RCC 7860 (cell line): ENCODE data around the gene TMEM175.

Source experiments
- DNase-seq: peaks from one replicate; pipeline ENCODE4 v3.0.0-alpha.2; 2015; ENCODE audit warnings: low spot score
- FAIRE-seq: peaks from 2 replicates; lab custom pipeline; 2012; peaks lifted over from hg19 to GRCh38; lab: Jason Lieb, UNC

The TMEM175 gene

GRCh38 chr4:957231-957580, 24.9 kb downstream of the TMEM175 start:
- DNase-seq (no peak), FAIRE-seq (no peak)

DNA sequence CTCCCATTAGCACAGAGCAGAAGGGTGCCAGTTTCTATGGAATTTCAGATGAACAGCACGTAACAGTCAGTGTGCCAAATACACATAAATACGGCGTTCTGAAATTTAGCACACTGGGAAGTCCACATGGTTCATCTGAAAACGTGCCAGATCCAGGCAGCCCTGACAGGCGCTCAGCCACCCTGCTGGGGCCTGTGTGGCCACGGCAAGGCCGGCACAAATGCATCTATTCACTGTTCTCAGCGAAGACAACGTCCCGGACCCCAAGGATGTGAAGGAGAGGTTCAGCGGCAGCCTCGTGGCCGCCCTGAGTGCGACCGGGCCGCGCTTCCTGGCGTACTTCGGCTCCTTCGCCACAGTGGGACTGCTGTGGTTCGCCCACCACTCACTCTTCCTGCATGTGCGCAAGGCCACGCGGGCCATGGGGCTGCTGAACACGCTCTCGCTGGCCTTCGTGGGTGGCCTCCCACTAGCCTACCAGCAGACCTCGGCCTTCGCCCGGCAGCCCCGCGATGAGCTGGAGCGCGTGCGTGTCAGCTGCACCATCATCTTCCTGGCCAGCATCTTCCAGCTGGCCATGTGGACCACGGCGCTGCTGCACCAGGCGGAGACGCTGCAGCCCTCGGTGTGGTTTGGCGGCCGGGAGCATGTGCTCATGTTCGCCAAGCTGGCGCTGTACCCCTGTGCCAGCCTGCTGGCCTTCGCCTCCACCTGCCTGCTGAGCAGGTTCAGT, 25.5 kb downstream of the TMEM175 start:
- no peak for FAIRE-seq

GRCh38 chr4:958314-958665, 26.0 kb downstream of the TMEM175 start:
- DNase-seq (no peak), FAIRE-seq (no peak)

More for the DNA sequence above, 25.5 kb downstream of the TMEM175 start:
- no peak for DNase-seq

GRCh38 chr4:958696-959337, 26.6 kb downstream of the TMEM175 start:
- FAIRE-seq, result no peak
- DNase-seq, result no peak

- DNase-seq (no peak), FAIRE-seq (no peak)
Measured at GRCh38 chr4:959338-960139, 27.3 kb downstream of the TMEM175 start.

DNA sequence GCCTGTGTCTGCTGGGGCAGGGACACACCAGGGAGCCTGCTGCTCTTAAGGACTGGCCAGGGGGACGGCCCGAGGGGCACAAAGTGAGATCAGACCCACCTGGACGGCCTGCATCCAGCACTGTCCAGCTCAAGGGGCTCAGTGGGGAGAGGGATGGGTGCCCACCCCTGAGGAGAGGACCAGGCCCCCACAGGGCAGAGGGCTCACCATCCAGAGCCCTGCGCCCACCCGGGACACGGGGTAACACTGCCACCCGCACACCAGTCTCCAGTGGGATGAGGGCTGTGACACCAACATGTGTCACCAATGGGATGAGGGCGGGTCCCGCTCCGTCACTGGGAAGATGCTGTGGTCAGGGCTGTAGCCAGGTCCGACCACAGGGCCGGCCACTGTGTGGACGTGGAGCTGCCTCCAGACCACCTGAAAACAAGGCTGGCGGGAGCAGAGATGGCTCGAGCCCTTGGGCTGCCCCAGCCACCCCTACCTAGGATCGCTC, 27.9 kb downstream of the TMEM175 start:
- DNase-seq (no peak), FAIRE-seq (no peak)

- no peak for FAIRE-seq
- no peak for DNase-seq
Measured at GRCh38 chr4:960636-961350, 28.5 kb downstream of the TMEM175 start.

DNA sequence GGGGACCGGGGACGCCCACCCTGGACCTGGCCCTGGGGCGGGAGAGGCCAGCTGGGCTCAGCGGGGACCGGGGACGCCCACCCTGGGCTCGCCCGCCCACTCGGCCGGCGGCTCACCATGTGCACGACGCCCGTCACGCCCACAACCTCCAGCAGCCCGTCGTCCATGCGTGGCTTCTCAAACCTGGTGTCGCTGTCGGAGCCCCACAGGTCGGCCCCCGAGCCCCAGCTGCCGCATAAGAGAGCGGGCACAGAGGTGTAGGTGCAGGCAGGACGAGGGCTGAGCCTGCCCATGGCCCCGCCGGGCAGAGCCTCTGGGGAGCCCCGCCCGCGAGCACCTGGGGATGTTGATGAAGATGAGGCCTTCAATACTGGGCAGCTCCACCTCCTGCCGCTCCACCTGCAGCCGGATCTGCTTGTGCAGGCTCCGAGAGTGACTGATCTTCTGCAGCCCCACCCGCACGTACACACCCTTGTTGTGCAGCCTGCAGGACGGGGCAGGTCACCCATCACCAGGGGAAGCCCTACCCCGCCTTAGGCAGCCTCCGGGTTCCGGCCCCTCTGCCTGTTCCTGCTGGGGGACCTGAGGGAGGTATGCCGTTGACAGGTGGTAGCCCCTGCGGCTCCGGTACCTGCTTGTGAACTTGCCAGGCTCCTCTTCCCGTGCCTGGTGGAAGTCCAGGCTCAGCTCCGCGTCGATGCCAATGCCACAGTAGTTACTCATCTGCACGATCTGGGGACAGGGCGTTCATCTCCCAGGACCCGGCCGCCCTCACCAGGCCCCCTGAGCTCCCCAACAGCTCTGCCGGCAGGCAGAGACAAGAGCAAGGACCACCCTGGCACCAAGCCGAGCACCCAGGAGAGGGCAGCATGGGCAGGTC, 29.3 kb downstream of the TMEM175 start:
- no peak for FAIRE-seq
- no peak for DNase-seq

DNA sequence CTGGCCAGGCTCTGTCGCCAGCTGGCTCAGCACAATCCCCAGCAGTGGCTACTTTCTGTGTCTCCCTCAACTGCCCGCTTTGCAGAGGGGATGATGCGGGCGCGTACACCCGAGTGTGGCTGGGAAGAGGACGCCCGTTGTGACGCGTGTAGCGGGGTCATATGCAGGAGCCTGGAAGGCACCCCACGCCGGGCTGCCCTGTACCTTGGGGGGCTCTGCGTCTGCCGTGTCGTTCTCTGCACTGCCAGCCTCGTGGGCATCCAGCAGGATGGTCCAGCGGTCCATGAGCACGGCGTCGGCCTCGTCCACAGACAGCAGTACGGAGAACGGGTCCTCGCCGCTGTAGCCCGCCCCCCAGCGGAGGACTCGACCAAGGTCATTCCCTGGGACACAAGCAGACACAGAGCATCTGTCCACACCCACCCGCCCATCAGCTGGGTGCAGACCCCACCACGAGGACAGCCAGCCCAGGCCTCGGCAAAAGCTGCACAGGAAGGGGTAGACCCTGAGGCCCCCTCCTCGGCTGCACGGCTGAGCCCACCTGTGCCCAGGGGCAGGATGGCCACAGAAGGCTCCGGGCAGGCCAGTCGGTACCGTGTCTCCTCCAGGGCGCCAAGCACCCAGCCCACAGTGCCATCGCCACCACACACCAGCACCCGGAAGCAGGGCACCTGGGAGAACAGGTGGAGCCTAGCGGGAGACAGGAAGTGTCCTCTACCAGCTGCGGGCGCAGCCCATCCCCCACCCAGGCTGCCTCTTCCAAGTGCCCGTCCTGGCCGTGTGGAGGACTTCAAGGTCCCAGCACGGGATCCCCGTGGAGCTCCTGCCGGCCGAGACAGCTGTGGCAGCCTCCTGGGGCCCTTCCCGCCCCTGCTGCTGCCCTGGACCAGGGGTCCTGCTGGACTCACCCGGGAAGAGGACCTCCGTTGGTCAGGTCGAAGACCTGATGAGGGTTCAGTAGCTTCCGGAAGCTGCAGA, 30.3 kb downstream of the TMEM175 start:
- no peak for FAIRE-seq
- DNase-seq, result no peak

DNA sequence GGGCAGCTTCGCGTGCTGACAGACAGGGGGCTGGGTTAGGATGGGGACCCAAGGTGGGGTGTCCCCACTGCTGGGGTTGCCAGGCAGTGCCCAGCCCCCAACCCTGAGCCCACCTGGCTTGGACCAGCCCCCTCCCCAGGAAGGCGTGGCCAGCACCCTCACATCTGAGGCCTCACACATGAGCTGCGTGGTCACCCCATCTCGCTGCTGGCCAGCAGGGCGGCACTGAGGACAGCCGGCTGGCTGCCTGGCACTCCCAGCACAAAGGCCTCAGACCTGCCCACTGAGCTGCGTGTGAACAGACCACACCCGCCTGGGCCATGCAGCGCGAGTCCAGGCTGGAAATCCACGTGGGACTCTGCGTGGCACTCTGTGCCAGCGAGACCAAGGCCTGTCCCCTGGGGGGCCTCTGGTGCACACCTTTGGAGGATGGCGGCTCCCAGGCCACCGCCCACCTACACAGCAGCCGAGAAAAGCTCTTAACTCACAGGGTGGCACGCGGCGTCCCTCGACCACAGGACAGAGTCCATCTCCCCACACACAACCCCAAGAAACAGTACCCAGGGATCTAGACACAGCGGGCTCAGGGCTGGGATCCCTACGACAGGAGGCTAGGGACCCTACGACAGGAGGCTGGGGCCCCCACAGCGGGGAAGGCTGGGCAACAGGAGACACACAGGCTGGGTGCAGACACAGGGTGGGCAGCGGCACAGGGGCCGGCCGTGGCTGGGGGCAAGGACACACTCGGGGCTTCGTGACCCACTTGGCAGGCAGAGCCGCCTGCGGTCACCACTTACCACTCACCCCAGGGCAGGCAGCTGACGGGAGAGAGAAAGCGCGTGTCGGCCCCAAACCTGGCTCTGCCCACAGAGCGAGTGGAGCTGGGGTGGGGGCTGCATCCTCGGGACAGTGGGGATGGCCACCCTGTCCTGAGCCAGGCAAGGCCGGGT, 31.3 kb downstream of the TMEM175 start:
- DNase-seq (no peak), FAIRE-seq (no peak)

- FAIRE-seq (no peak), DNase-seq (no peak)
Measured at GRCh38 chr4:964346-965025, 32.2 kb downstream of the TMEM175 start.

DNA sequence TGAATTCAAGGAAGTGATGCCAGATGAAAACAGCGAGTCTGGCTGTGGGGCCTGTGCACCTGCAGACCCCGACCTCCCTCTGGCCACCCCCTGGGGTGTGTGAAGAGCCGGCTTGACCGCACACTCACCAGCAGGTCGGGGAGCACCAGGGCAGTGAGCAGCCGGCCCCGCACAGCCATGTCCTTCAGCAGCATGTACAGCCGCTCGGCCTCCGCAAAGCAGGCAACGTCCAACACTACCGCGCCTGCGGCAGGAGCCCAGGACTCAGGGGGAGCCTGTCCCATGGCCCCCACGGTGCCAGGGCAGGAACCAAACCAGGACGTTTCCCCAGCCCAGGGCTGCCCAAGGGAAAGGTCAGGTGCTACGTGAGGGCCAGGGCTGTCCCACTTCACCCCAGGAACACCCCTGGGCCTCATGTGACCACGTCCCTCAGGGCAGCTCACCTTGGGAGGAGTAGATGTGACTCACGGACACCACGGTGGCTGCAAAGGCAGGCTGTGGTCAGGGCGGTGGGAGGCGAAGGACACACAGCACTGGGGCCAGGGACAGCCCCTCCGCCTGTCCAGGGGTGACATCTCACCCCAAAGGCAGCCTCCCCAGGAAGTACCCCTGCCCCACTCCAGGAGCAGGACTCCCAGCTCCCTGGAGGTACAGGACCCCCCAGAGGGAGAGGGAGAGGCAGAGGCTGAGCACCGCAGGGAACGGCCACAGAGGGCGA, 32.9 kb downstream of the TMEM175 start:
- no peak for FAIRE-seq

DNA sequence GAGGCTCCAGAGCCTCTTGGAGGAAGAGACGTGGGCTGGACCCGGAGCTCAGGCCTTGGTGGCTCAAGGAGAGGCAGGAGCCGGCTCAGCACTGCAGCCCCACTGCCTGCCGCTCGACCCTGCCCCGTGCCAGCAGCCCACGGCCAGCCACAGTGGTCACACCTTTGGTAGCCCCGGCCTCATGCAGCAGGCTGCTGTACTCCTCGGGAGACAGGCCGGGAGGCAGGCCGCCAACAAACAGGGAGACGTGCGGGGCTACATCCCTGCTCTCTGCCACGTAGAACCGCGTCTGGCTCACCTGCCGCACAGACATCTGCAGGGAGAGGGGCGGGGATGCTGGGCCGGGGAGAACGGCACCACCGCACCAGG, 33.5 kb downstream of the TMEM175 start:
- no peak for DNase-seq
- FAIRE-seq, result no peak

More for the DNA sequence above, 32.9 kb downstream of the TMEM175 start:
- no peak for DNase-seq

DNA sequence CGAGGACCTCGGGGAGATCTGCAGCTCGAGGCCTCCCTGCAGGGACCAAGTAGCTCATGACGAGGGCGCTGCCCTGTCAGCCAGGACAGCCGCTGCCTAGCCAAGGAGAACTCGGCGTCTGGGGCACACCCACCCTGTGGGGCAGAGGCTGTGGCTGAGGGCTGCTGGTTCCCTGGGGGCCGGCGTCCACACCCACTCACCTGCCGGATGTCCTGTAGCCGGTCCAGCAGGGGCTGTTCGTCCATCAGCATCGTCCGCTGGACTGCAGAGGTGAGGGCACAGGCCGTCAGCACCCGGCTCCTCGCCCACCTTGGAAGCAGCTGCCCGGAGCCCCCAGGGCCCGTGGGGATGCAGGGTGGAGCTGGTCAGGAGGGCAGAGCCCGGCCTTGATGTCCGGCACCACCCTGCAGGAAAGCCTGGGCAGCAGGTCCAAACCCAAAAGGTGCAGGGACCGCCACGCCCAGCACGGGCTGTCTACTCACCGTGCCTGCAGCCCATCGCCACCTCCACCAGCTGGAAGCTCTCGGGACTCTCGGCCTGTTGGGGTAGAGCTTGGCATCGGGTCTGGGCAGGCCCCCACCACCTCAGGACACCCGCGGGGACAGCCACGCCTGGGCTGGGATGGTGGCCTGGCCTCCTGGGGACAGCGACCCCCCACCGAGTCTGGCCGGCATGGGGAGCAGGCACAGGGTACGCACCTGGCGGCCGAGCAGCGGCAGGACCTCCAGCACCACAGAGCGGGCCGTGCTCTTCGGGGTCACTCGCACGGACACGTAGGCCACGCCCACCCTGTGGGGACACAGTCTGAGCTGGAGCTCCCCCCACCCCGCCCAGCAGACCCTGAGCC, 34.2 kb downstream of the TMEM175 start:
- FAIRE-seq, result no peak
- no peak for DNase-seq

- DNase-seq, result no peak
- no peak for FAIRE-seq
Measured at GRCh38 chr4:967113-968104, 35.1 kb downstream of the TMEM175 start.
